ENCODE data around the gene METTL15.

METTL15 gene

DNA sequence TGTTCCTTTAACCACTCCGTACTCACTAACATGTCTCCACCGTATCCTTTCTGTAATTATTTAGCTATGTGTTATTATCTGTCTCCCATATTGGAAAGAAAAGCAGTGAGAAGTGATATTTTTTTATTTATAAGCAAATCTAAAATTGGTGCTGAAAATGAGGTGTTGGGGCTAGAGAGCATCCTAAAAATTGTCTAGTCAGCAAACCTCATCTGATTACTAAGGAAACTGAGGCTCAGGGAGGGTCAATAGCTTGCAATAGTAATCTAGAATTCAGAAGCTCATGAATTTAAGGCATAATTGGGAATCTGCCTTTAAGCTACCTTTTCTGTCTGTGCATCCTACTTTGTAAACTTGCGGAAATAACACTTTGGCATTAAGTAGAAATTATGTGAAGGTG is 190.0 kb downstream of the METTL15 start:
- no peak overlapping the region for H3K27ac ChIP-seq (ENCODE audit: low read length)
- 0 out of 2 replicates have a peak, but pooled peaks cover 4% of the 10 kb centered on the region for H4K20me1 ChIP-seq (ENCODE audit: insufficient read depth, low read length)
- H3K9ac ChIP-seq (ENCODE audit: low read length) = no peak overlapping the region
- no peak overlapping the region for H3K4me3 ChIP-seq (ENCODE audit: low read length)
- no peak overlapping the region for H2AFZ ChIP-seq (ENCODE audit: low read depth, low read length)
- H3K36me3 ChIP-seq (replicated peaks; ENCODE audit: low read depth, low read length) = peaks cover 8% of the 10 kb centered on the region
- no peak for TF ChIP-seq EZH2phosphoT487 (IDR thresholded peaks at IDR 0.05; ENCODE audit: low read depth)
- H3K9me3 ChIP-seq (ENCODE audit: insufficient read depth, low read length) = no peaks in the 10 kb centered on the region
- H3K79me2 ChIP-seq (ENCODE audit: low read length) = no peaks in the 10 kb centered on the region
- no peak overlapping the region for H3K4me2 ChIP-seq (ENCODE audit: low read length)
- H3K4me1 ChIP-seq (ENCODE audit: low read length) = peaks cover 11% of the 10 kb centered on the region
- H3K27me3 ChIP-seq (ENCODE audit: low read depth, low read length) = no peaks in the 10 kb centered on the region

DNA sequence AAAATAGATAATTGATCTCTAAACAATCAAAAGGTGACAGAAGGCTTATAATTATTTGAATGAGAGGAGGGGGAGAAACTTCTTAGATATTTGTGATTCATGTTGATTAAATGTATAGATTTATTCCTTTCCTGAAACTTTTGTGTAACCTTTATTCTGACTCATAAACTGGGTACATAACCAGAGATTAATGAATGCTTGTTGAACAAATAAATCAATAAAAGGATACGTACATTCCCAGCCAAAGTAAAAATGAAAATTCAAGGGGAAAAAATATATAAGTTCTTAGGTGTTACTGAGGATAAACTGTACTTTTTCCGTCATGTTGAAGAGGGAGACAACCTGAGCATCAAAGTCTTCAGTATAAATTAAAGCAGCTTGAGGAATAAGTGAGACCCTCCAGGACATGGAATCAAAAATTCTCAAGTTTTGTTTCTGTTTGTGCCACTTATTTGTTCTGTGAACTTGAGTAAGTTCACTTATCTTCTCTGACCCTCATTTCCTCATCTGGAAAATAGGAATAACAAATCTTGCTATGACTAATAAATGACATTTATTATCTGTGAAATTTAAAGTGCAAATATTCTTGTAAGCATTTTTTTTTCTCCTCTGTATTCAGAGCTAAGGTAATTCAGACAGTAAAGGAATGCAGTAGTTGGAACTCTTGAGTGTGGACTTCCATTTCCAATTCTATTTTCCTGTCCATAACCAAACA is 195.4 kb downstream of the METTL15 start:
- H3K27me3 ChIP-seq (ENCODE audit: low read depth, low read length) = no peaks in the 10 kb centered on the region
- H3K4me2 ChIP-seq (ENCODE audit: low read length) = no peak overlapping the region
- H3K36me3 ChIP-seq (replicated peaks; ENCODE audit: low read depth, low read length) = peaks cover 3% of the 10 kb centered on the region
- no peak overlapping the region for H3K27ac ChIP-seq (ENCODE audit: low read length)
- H4K20me1 ChIP-seq (ENCODE audit: insufficient read depth, low read length) = no peaks in the 10 kb centered on the region
- H3K4me3 ChIP-seq (ENCODE audit: low read length) = no peak overlapping the region
- no peak overlapping the region for H3K9ac ChIP-seq (ENCODE audit: low read length)
- H3K9me3 ChIP-seq (ENCODE audit: insufficient read depth, low read length) = no peaks in the 10 kb centered on the region
- no peak overlapping the region for H2AFZ ChIP-seq (ENCODE audit: low read depth, low read length)
- no peaks in the 10 kb centered on the region for H3K4me1 ChIP-seq (ENCODE audit: low read length)
- H3K79me2 ChIP-seq (ENCODE audit: low read length) = no peaks in the 10 kb centered on the region
- TF ChIP-seq EZH2phosphoT487 (IDR thresholded peaks at IDR 0.05; ENCODE audit: low read depth) = no peak
- TF ChIP-seq, protein P1, sequence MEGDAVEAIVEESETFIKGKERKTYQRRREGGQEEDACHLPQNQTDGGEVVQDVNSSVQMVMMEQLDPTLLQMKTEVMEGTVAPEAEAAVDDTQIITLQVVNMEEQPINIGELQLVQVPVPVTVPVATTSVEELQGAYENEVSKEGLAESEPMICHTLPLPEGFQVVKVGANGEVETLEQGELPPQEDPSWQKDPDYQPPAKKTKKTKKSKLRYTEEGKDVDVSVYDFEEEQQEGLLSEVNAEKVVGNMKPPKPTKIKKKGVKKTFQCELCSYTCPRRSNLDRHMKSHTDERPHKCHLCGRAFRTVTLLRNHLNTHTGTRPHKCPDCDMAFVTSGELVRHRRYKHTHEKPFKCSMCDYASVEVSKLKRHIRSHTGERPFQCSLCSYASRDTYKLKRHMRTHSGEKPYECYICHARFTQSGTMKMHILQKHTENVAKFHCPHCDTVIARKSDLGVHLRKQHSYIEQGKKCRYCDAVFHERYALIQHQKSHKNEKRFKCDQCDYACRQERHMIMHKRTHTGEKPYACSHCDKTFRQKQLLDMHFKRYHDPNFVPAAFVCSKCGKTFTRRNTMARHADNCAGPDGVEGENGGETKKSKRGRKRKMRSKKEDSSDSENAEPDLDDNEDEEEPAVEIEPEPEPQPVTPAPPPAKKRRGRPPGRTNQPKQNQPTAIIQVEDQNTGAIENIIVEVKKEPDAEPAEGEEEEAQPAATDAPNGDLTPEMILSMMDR (IDR thresholded peaks at IDR 0.05; ENCODE audit: low read depth, low read length) = no peak

DNA sequence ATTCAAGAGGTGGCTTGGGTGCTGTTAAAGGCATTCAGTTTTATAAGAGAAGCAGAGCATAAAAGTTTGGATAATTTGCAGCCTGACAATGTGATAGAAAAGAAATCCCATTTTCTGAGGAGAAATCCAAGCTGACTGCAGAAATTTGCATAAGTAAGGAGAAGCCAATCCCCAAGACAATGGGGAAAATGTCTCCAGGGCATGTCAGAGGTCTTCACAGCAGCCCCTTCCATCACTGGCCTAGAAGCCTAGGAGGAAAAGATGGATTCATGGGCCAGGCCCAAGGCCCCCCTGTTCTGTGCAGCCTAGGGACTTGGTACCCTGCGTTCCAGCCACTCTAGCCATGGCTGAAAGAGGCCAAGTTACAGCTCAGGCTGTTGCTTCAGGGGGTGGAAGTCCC is 207.3 kb downstream of the METTL15 start:
- Histone ChIP-seq H3K4me2 (ENCODE audit: low read length) (no peak overlapping the region), H4K20me1 (ENCODE audit: insufficient read depth, low read length) (no peaks in the 10 kb centered on the region), H3K36me3 (replicated peaks; ENCODE audit: low read depth, low read length) (peaks cover 3% of the 10 kb centered on the region), H3K4me1 (ENCODE audit: low read length) (no peaks in the 10 kb centered on the region; the same call in 1 of the 2 replicates), H3K27me3 (ENCODE audit: low read depth, low read length) (no peaks in the 10 kb centered on the region), H3K27ac (ENCODE audit: low read length) (no peak overlapping the region), H3K9me3 (ENCODE audit: insufficient read depth, low read length) (no peaks in the 10 kb centered on the region), H3K4me3 (ENCODE audit: low read length) (no peak overlapping the region), H3K9ac (ENCODE audit: low read length) (no peak overlapping the region), H2AFZ (ENCODE audit: low read depth, low read length) (no peak overlapping the region), H3K79me2 (ENCODE audit: low read length) (no peaks in the 10 kb centered on the region)
- TF ChIP-seq, protein P1 (IDR thresholded peaks at IDR 0.05; ENCODE audit: low read depth, low read length) = no peak
- TF ChIP-seq EZH2phosphoT487 (IDR thresholded peaks at IDR 0.05; ENCODE audit: low read depth) = no peak

DNA sequence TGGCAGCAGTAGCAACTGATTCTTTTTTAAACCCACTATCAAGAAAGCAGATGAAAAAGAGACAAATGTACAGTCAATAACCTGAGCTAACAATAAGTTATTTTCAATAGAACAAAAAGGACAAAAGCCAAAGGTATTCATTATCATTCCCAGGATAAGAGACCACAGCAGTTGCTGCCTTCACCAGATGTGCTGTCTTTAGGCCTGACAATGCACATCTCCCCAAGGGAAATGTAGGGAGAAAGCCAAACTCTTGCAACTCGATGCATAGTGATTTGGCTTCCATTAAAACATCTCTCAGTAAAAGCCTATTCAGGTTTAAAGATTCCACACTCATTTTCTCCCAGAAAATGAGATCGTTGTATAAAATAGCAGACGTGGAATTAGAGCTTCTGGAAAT is 210.7 kb downstream of the METTL15 start:
- no peak for TF ChIP-seq EZH2phosphoT487 (IDR thresholded peaks at IDR 0.05; ENCODE audit: low read depth)
- TF ChIP-seq, protein P1 (IDR thresholded peaks at IDR 0.05; ENCODE audit: low read depth, low read length) = no peak
- no peaks in the 10 kb centered on the region for H4K20me1 ChIP-seq (ENCODE audit: insufficient read depth, low read length)
- no peak overlapping the region for H3K27ac ChIP-seq (ENCODE audit: low read length)

More for the DNA sequence above, 210.7 kb downstream of the METTL15 start:
- Histone ChIP-seq H3K4me1 (ENCODE audit: low read length) (no peaks in the 10 kb centered on the region), H3K4me2 (ENCODE audit: low read length) (no peak overlapping the region), H3K4me3 (ENCODE audit: low read length) (no peak overlapping the region), H3K36me3 (replicated peaks; ENCODE audit: low read depth, low read length) (no peaks in the 10 kb centered on the region), H3K79me2 (ENCODE audit: low read length) (no peaks in the 10 kb centered on the region), H3K9me3 (ENCODE audit: insufficient read depth, low read length) (no peaks in the 10 kb centered on the region), H3K27me3 (ENCODE audit: low read depth, low read length) (no peaks in the 10 kb centered on the region), H3K9ac (ENCODE audit: low read length) (no peak overlapping the region), H2AFZ (ENCODE audit: low read depth, low read length) (no peak overlapping the region)
